NCI-H345 treated with DMSO at 0.1 percent for 48 hours (cell line): ENCODE data around the gene FHIT.

Source experiments
- DNase-seq: peaks from one replicate; lab custom pipeline; 2025; ENCODE audit not compliant: unreplicated experiment; lab: John Stamatoyannopoulos, UW

Gene FHIT

DNA sequence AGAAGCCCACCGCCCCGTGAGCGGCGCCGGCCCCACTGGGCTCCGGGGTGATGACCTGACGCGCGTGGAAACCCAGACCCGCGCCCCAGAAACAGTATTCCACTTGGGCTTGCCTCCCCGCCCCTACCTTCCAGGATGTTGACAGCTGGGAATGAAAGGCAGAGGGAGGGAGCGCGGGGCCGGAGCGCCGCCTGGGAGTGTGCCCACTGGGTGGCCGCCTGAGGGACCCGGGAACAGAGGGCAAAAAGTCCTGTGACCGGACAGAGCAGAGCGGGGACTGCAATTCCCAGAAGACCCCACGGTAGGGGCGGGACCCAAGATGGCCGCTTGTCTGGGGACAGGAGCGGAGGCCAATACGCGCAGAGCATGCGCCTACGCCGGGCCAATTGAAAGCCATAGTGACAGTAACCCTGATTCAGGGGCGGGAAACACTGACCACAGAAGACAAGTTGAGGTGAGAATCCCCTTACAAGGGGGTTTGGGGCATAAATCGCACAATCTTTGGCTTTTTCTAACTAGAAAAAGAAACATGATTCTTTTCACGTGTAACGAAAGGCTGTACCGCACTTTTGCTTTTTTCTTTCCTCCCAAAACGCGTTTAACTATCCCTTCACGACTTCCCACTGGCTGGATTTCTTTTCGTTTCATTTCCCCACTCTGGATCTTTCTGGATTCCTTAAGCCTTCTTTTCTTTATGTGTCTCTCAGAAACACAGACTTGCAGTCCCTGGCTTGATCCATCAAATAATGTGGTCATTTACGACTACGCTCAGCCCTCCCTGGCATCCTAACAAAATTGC lies at the start of gene FHIT:
TSS of gene FHIT (minus strand) at position 279 of the 799 bp plus-strand sequence.
- DNase-seq, result peak; percentile 69

DNA sequence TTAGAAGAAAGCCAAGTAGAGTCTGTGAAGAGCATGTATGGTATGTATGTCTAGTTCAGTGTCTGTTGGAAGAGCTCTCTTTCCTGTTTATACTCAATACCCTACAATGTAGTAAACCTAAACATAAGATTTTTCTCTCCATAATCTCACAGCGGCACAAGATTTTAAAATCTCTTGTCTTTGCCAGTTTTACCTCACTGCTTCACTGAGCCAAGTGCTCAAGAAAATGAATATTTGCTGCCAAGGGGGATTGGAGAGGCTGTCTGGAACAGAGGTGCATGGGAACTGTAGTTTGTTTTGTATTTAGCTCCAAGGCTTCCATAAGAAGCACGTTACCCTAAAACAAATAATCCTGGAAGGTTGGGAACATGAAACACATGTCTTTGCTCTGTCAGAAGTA lies 49.5 kb upstream of the FHIT start:
- no peak for DNase-seq

DNA sequence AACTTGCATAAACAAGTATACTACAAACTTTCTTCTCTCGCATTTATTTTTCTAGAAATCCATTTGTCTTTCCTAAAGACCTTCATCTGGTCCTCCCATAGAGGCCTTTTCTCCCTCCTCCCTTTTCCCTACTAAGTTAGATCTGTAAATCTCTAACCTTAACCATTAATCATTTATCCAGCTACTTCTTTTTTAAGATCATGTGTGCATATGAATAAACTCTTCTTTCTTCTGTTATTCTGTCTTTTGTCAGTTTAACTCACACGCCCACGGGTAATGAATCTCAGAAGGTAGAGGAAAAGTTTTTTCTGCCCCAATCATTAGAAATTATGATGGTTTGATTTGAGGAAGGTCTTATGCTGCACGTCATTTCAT lies 48.7 kb upstream of the FHIT start:
- DNase-seq, result no peak

DNA sequence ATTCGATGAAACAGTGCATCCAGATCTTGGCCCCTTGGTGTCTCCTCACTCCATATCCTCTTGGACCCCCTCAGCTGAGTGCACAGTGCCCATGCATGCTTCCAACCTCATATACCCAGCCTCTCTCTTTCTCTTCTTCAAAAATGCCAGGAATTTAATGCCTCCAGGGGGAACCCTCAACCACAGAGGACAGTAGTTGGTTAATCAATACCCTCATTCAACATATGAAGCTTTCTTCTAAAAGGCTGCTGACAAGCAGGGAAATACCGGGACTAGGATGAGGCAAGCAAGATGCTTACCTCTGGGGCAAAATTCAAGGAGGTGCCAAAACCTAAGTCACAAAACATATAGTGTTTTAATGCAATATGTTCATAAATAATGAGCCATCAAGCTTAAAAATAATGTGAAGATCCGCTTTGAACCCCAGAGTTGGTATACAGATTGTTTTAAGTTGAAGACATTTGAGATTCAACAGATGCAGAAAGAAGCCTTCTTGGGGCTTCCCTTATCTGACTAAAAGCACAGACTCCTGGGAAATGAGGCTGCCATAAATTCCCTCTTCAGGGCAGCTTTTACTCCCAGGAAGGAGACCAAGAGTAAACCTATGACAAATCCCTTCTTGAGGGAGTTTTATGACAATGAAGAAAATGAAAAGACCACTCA lies 48.2 kb upstream of the FHIT start:
- no peak for DNase-seq

DNA sequence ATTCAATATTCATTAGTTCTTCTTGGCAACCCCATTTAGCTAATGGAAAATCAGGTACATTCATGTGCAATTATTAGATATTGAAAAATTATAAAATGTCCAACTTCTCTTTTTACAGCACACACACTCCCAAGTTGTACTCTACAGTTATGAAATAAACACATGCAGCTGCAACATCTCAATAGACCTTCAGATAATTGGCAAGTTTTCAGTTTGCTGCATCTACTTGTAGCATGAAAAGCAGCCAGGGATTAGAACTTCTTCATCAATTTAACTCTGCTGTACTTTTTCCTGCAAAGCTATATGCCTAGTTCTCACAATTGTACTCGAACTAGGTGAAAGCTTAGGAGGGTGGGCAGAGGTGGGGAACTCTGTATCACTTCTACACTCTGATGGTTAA lies 46.6 kb upstream of the FHIT start:
- no peak for DNase-seq

DNA sequence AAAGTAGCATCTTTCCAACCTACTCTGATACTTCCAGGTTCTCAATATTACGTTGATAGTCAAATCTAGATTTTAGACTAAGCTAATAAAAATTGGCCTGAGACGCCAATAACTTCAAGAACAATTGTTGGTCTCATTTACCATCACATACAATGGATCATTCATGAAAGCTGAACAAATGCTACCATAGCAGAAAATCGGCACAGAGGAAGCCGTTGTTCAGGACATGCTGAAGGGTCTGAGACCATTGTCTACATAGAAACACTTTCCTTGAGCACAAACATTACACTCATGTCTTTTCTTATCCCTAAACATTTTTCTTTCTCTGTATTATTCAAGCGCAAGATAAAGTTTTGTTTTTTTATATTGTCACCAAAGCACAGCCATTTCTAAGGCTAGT lies 37.2 kb upstream of the FHIT start:
- no peak for DNase-seq

DNA sequence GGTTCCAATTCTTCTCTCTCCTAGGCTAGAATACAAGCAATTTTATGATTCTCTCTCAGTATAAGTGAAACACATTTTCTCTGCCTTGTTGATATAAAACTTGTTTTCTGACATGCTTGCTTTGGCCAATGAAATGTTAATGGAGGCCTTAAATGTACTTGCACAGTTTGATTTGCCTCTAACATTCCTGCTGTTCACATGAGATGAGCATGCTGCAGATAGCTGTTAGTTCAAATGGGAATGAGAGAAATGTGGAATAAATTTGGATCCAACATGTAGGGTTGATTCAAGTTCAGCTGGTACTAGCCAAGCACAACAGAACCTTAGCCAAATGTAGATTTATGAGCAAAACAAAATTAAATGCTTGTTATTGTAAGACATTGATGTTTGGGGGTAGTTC lies 32.6 kb upstream of the FHIT start:
- DNase-seq, result no peak

DNA sequence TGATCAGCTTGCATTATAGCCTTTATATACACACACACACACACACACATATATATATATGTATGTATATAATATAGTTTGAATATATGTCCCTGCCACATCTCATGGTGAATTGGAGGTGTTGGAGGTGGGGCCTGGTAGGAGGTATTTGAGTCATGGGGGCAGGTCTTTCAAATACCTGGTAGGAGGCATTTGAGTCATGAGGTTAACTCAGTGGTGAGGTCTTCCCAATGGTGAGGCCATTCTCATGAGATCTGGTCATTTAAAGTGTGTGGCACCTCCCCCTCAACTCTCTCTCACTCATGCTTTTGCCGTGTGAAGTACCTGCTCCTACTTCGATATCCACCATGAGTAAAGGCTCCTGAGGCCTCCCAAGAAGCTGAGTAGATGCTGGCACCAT lies 27.5 kb upstream of the FHIT start:
- no peak for DNase-seq

DNA sequence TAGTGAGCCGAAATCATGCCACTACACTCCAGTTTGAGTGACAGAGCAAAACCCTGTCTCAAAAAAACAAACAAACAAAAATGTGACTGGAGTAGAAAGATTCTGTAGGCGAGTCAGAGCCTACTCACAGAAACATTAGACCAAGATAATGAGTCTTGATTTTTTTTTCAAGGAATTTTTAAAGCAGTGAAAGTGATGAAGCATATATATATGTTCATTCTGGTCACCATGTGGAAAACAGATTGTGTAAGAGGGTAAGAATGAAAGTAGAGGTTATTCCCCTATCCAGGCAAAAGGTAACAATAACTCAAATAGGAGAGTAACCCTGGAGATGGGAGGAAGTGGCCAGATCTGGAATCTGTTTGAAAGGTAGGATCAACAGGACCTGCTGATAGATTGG lies 26.2 kb upstream of the FHIT start:
- no peak for DNase-seq

DNA sequence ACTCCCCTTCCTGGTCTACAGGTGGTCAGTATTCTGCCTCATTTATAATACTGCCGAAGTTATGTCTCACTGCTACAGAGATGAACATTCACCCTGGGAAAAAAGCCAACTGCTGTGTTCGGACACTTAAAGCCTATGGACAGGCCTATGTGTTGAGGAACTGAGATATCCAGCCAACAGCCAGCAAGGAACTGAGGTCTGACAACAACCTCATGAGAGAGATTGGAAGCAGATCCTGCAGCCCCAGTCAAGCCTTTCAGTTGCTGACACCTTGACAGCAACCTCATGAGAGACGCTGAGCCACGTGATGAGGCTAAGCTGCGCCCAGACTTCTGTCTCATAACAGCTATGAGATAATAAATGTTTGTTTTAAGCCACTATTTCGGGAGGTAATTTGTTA lies 18.2 kb upstream of the FHIT start:
- no peak for DNase-seq

DNA sequence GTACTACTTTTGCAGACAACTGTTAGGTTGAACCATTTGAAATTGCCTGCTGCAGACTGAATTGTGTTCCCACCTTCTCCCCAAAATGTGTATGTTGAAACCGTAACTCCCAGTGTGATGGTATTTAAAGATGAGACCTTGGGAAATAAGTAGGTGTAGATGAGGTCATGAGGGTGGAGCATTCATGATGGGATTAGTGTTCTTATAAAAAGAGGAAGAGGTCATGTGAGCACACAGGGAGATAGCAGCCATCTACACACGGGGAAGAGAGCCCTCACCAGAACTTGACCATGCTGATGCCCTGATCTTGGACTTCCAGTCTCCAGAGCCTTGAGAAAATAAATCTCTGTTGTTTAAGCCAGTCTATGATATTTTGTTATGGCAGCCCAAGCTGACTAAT lies 17.4 kb upstream of the FHIT start:
- no peak for DNase-seq

DNA sequence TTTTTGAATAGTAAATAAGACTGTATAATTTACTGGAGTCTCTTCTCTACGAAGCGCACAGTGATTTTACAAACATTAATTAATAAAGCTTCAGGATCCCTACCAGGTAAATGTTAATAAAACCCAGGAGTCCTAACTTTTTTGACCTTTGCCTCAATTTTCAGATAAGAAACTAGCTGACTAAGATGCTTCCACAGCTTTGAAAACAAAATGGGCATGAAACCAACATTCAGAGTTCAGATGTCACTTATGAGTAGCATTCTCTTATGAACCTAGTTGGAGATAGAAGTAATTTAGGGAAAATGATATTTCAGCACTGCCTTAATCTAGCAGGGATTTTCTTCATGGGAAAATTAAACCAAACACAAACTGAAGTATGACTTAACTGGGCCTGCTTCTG lies 13.0 kb upstream of the FHIT start:
- DNase-seq, result no peak

DNA sequence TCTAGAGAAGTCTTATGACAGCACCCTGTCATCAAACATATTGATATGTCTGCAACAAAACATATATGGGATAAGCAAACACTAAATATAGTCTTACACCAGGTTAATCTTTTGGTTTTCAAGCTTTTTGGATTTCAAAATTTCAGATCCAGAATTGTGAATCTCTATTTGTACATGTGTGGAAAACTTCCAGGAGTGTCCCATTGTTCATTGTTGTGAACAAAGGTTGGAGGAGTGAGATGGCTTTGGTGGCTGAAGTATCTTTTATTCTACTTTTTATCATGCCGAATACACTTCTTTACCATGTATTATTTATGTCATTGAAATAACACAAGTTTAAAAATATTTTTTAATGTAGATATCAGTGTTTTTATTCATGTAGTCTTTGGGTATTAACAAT lies 5.9 kb upstream of the FHIT start:
- no peak for DNase-seq

DNA sequence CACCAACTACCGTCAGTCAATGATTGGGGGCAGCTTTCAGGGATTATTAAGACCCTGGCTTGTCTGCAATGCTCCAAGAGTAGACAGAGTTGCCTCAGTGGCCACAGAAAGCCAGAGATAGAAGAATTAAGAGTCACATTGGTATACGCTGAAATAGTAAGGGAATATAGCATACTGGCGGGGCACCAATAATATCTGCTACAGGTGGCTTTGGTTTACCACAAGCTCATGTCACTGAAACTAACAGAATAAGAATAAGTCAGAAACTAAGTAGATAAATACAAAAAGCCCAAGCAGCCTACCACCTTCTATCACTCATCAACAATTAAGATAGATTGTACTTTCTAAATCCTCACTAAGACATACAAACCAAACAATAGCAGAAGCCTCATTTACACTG lies 2.5 kb upstream of the FHIT start:
- DNase-seq, result no peak

DNA sequence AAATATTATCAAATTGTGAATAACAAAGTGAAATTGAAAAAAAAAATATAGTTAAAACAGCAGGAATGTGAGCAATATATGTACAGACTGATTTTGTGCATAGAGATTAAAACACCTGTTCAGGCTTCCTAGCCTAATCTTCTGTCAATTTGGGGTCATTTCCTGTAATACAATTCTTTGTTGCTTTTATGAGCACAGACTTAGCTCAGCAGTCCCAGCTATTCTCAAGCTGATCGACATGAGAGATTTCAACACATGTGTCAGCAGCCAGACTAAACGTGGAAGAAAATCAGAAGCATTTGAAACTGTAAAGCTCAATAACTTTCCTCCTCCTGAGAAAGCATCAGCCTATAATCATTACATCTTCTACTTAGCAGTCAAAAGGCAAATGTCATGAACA lies 1.6 kb upstream of the FHIT start:
- no peak for DNase-seq

DNA sequence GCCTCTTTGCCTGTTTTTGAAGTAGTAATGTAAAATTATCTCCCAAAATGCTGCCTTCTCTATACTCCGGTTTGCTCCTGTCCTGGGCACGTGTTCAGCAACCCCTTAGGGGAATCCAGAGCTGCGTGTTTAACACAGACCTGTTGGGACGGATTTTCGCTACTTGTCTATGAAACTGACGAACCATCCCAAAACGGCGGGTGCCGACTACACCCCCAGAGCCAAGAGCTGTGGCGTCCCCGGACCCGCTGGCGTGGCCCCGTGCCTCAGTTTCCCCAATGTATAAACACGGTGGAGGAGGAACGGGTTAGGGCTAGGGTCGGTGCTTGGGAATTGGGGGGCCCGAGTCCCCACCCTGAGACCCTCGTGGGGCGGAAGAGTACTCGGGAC lies 473 bp downstream of the FHIT start:
- no peak for DNase-seq

DNA sequence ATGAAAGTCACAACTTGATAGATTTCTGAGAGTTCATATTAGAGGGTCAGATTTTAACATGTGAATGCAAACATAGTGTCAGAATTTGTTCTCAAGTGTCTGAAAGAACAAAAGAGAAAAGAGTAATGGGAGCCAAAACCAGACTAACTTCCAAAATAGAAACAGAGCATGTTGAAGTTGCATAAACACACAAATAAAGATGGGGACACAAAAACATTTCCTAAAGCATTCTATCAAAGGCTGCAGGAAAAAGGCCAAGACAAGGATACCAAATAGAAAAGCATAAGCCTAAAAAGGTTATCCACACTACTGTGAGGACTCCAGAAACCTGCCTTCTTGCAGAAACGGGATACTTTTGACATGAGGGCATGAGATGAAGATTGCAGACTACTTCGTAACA lies 2.8 kb downstream of the FHIT start:
- no peak for DNase-seq

DNA sequence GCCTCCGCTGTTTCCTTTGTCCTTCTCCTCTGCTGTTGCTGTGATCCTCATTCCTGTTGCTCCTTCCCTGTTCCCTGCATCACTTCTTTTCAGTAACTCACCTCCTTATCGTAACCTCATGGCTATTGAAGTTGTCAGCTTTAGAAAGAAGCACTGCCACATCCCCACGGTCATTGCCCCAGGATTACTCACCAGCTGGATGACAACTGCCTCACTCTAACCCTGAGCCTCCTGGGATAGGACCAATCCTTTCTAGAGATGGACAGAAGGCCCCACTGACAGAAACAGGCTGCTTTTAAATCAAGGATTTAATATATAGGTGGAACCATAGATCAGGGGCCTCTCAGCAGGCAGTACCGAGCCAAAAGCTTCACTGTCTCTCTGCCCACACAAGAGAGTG lies 4.1 kb downstream of the FHIT start:
- no peak for DNase-seq

DNA sequence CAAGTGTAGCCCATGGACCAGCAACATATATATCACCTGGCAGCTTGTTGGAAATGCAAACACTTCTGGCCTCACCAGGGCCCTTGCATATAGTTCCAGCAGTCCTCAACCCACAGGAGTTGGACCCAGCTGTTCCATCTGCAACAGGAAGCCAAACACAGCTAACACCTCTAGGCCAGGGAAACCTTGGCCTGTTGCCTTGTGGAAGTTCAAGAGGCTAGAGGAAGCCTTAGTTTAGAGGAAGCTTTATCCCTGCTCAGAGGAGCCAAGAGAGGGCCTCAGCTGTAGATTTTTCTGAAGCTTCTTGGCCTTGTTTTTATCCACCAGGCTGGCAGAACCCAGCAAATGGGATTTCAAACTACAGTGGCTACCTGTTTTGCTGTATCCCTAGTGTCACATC lies 11.4 kb downstream of the FHIT start:
- no peak for DNase-seq

DNA sequence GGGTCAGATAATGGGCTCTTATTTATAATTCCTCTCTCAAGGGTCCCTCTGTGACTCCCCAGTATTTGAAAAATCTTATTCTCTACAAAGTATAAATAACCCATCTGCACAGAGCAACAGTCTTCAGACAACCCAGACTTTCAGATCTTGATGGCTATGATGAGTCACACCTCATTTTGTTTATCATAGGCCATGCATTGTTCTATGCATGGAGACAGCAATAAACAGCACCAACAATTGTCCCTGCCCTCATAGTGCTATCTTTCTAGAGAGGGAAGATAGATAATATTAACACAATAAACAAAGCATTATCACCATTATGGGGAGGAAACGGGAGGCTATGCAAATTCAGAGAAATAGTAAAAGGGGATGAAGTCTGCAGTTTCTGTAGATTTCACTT lies 13.4 kb downstream of the FHIT start:
- no peak for DNase-seq

DNA sequence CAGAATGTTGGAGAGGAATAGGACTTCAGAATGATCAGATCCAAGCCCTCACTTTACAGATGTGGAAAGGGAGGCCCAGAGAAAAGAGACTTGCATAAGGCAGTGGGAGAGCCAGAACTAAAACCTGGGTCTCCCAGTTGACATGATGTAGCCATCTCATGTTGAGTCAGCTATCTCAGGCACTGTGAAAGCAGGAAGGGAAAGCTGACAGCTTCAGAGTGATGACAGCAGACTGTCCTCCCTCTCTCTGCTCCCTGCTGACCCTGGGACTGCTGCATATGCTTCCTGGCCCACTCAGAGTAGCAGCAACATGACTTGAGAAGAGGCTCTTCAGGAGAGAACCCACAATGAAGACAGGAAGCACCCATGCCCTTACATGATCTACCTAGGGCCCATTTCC lies 14.7 kb downstream of the FHIT start:
- no peak for DNase-seq

DNA sequence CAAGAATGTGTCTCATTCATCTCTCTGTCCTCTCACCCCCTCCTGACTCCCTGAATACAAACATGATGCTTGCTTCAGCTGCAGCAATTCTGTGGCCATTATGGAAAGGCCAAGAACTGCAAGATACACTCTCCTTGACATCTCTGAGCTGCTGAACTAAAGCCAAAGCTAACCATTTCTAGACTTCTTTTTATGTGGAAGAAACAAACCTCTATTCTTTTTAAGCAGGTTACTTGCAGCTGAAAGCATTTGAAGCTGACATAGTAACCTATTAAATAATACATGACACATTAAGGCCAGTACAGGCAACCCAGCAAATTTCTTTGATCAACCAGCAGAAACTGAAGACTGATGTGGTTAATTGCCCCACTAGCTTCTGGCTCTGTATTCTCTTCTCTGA lies 17.5 kb downstream of the FHIT start:
- DNase-seq, result no peak

DNA sequence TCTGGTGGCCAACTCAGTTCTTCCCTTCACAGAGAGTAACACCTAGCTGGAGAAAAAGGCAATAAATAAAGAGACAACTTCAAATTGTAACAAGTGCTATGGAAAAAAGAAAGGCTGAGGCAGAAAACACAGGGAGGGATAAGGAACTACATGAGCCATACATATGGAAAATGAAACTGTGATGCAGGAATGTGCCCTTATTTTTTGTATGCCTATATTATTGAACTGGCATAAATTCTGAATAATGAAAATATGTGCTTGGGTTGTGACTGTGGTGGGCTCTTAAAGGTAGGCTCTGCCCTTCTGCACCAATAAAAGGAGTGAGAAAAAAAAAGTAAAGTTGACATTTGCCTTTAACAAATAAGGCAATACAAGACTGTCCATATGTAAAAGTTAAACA lies 19.6 kb downstream of the FHIT start:
- no peak for DNase-seq
